Measurements from ENCODE around the gene SATB2.
A peak's percentile ranks its signal among the peaks of the same experiment; 100 is the strongest.

The SATB2 gene

GRCh38 chr2:199405241-199405640 is 52.5 kb downstream of the SATB2 start:
- peak; percentile 2 for DNase-seq (ENCODE audit: low spot score)

GRCh38 chr2:199404841-199405240 is 52.9 kb downstream of the SATB2 start:
- DNase-seq (ENCODE audit: low spot score), result peak; percentile 56

- DNase-seq (ENCODE audit: low spot score), result no peak
These were observed 62.4 kb downstream of the SATB2 start for GRCh38 chr2:199395311-199395710.

- no peak for DNase-seq (ENCODE audit: low spot score)
These were observed 65.4 kb downstream of the SATB2 start for GRCh38 chr2:199392363-199392762.

GRCh38 chr2:199388728-199389268 is 68.9 kb downstream of the SATB2 start:
- no peak for DNase-seq (ENCODE audit: low spot score)

- no peak for DNase-seq (ENCODE audit: low spot score)
These were observed 73.7 kb downstream of the SATB2 start for GRCh38 chr2:199384043-199384442.

- DNase-seq (ENCODE audit: low spot score), result no peak
These were observed 74.7 kb downstream of the SATB2 start for GRCh38 chr2:199383021-199383420.

GRCh38 chr2:199382091-199382490 is 75.6 kb downstream of the SATB2 start:
- no peak for DNase-seq (ENCODE audit: low spot score)

GRCh38 chr2:199381531-199381930 is 76.2 kb downstream of the SATB2 start:
- DNase-seq (ENCODE audit: low spot score), result no peak

GRCh38 chr2:199378948-199379650 is 78.6 kb downstream of the SATB2 start:
- peak; percentile 54 for DNase-seq (ENCODE audit: low spot score)

- peak; percentile 37 for DNase-seq (ENCODE audit: low spot score)
These were observed 87.5 kb downstream of the SATB2 start for GRCh38 chr2:199370150-199370780.

- no peak for DNase-seq (ENCODE audit: low spot score)
These were observed 91.3 kb downstream of the SATB2 start for GRCh38 chr2:199366406-199366805.

GRCh38 chr2:199364153-199364552 is 93.6 kb downstream of the SATB2 start:
- DNase-seq (ENCODE audit: low spot score), result no peak

- DNase-seq (ENCODE audit: low spot score), result no peak
These were observed 101.3 kb downstream of the SATB2 start for GRCh38 chr2:199356412-199356811.

- DNase-seq (ENCODE audit: low spot score), result no peak
These were observed 108.9 kb downstream of the SATB2 start for GRCh38 chr2:199348871-199349270.

- DNase-seq (ENCODE audit: low spot score), result no peak
These were observed 113.7 kb downstream of the SATB2 start for GRCh38 chr2:199344012-199344411.

- DNase-seq (ENCODE audit: low spot score), result no peak
These were observed 115.4 kb downstream of the SATB2 start for GRCh38 chr2:199342334-199342733.

GRCh38 chr2:199341123-199341522 is 116.6 kb downstream of the SATB2 start:
- no peak for DNase-seq (ENCODE audit: low spot score)

GRCh38 chr2:199339891-199340605 is 117.7 kb downstream of the SATB2 start:
- DNase-seq (ENCODE audit: low spot score), result no peak

- DNase-seq (ENCODE audit: low spot score), result no peak
These were observed 121.2 kb downstream of the SATB2 start for GRCh38 chr2:199336546-199336945.

- DNase-seq (ENCODE audit: low spot score), result no peak
These were observed 122.2 kb downstream of the SATB2 start for GRCh38 chr2:199335502-199335901.

GRCh38 chr2:199329466-199329865 is 128.3 kb downstream of the SATB2 start:
- no peak for DNase-seq (ENCODE audit: low spot score)

GRCh38 chr2:199329031-199329430 is 128.7 kb downstream of the SATB2 start:
- no peak for DNase-seq (ENCODE audit: low spot score)

Measured in AG08395 (cell line).